Mammary epithelial cell (primary cell): ENCODE measurements around the gene NOX5.

Source experiments
- EZH2 ChIP-seq: IDR thresholded peaks from 2 replicates; pipeline ENCODE4 v1.6.1; 2012; ENCODE audit warnings: low read length, inconsistent platforms, borderline replicate concordance
- TF ChIP-seq, protein P1 (sequence below), 2 donors: IDR thresholded peaks in 1 of 2; conservative IDR thresholded peaks in 1 of 2; 2 replicates each; pipeline ENCODE4 v1.5.1; 2011 to 2012; ENCODE audit warnings: inconsistent platforms in 2 of 2, low read length in 2 of 2, mild to moderate bottlenecking in 2 of 2, control low read depth in 1 of 2, low read depth in 1 of 2; ENCODE audit not compliant: insufficient read depth in 1 of 2; ENCODE audit errors: extremely low read depth in 1 of 2

- TF ChIP-seq, protein P1, sequence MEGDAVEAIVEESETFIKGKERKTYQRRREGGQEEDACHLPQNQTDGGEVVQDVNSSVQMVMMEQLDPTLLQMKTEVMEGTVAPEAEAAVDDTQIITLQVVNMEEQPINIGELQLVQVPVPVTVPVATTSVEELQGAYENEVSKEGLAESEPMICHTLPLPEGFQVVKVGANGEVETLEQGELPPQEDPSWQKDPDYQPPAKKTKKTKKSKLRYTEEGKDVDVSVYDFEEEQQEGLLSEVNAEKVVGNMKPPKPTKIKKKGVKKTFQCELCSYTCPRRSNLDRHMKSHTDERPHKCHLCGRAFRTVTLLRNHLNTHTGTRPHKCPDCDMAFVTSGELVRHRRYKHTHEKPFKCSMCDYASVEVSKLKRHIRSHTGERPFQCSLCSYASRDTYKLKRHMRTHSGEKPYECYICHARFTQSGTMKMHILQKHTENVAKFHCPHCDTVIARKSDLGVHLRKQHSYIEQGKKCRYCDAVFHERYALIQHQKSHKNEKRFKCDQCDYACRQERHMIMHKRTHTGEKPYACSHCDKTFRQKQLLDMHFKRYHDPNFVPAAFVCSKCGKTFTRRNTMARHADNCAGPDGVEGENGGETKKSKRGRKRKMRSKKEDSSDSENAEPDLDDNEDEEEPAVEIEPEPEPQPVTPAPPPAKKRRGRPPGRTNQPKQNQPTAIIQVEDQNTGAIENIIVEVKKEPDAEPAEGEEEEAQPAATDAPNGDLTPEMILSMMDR (conservative IDR thresholded peaks at IDR 0.05 in 1 of 2, IDR thresholded peaks at IDR 0.05 in 1 of 2; ENCODE audit: extremely low read depth in 1 of 2, insufficient read depth in 1 of 2, low read depth in 1 of 2, low read length in 2 of 2) = no peak
- TF ChIP-seq EZH2 = no peak
Observed at GRCh38 chr15:69093614-69094013, 79.1 kb downstream of the NOX5 start.
